Neuronal stem cell (in vitro differentiated cells): ENCODE data around the gene JAK1.

ENCODE experiments used
- DNase-seq: peaks from one replicate; pipeline ENCODE4 v3.0.0-alpha.2; 2013; ENCODE audit warnings: low spot score
- H2AFZ ChIP-seq: one replicate; pipeline ENCODE4 v1.6.1; 2013; ENCODE audit warnings: mild to moderate bottlenecking, low read length, inconsistent platforms
- H2AK5ac ChIP-seq: 2 replicates; pipeline ENCODE4 v1.6.1; 2013; ENCODE audit warnings: low read depth, mild to moderate bottlenecking, inconsistent platforms, low read length, moderate library complexity, mixed read lengths
- H2BK120ac ChIP-seq: 2 replicates; pipeline ENCODE4 v1.6.1; 2013; ENCODE audit warnings: low read depth, mild to moderate bottlenecking, inconsistent platforms, low read length, moderate library complexity, mixed read lengths
- H2BK12ac ChIP-seq: one replicate; pipeline ENCODE4 v1.6.1; 2013; ENCODE audit warnings: low read length, inconsistent platforms
- H2BK15ac ChIP-seq: 2 replicates; pipeline ENCODE4 v1.6.1; 2013; ENCODE audit warnings: mild to moderate bottlenecking, low read length, inconsistent platforms, mixed read lengths
- H2BK5ac ChIP-seq: one replicate; pipeline ENCODE4 v1.6.1; 2013; ENCODE audit warnings: inconsistent platforms, mild to moderate bottlenecking, low read length, moderate library complexity
- H3K14ac ChIP-seq: one replicate; pipeline ENCODE4 v1.6.1; 2013; ENCODE audit warnings: low read length, inconsistent platforms
- H3K18ac ChIP-seq: 2 replicates; pipeline ENCODE4 v1.6.1; 2013; ENCODE audit warnings: low read length, inconsistent platforms
- H3K23ac ChIP-seq: 2 replicates; pipeline ENCODE4 v1.6.1; 2013; ENCODE audit warnings: low read depth, mild to moderate bottlenecking, mixed read lengths, low read length, inconsistent platforms; ENCODE audit not compliant: poor library complexity
- H3K27ac ChIP-seq: replicated peaks from 3 replicates; pipeline ENCODE4 v1.5.1; 2013; ENCODE audit warnings: low read length, inconsistent platforms
- H3K27me3 ChIP-seq, 3 experiments: 2 replicates each; pipeline ENCODE4 v1.6.1; 2013; ENCODE audit warnings: low read length in 3 of 3, mild to moderate bottlenecking in 2 of 3, inconsistent platforms in 1 of 3, low read depth in 1 of 3, mixed read lengths in 1 of 3, moderate library complexity in 1 of 3; ENCODE audit not compliant: control insufficient read depth in 3 of 3, insufficient read depth in 3 of 3
- H3K36me3 ChIP-seq, 2 donors: replicated peaks in 1 of 2; 2 replicates each; pipeline ENCODE4 v1.6.1; 2013; ENCODE audit warnings: low read length in 2 of 2; ENCODE audit not compliant: control insufficient read depth in 2 of 2, insufficient read depth in 2 of 2
- H3K4ac ChIP-seq: 2 replicates; pipeline ENCODE4 v1.6.1; 2013; ENCODE audit warnings: inconsistent platforms, mild to moderate bottlenecking, low read length, moderate library complexity
- H3K4me1 ChIP-seq, 2 donors: 1 replicate in 1 of 2; 2 replicates in 1 of 2; pipeline ENCODE4 v1.6.1; 2013; ENCODE audit warnings: low read length in 2 of 2, low read depth in 1 of 2; ENCODE audit not compliant: control insufficient read depth in 2 of 2, insufficient read depth in 1 of 2
- H3K4me2 ChIP-seq: one replicate; pipeline ENCODE4 v1.6.1; 2013; ENCODE audit warnings: mild to moderate bottlenecking, low read length, inconsistent platforms; ENCODE audit not compliant: insufficient read depth, poor library complexity, severe bottlenecking
- H3K4me3 ChIP-seq, 2 donors: 2 replicates each; pipeline ENCODE4 v1.5.1; 2013; ENCODE audit warnings: low read length in 2 of 2, mild to moderate bottlenecking in 2 of 2, inconsistent platforms in 1 of 2, moderate library complexity in 1 of 2
- H3K79me1 ChIP-seq: one replicate; pipeline ENCODE4 v1.6.1; 2013; ENCODE audit warnings: low read depth, mild to moderate bottlenecking, inconsistent platforms, low read length, moderate library complexity
- H3K9ac ChIP-seq: one replicate; pipeline ENCODE4 v1.6.1; 2013; ENCODE audit warnings: mild to moderate bottlenecking, low read depth, low read length, inconsistent platforms; ENCODE audit not compliant: poor library complexity
- H3K9me3 ChIP-seq, 2 donors: replicated peaks in 1 of 2; 2 replicates each; pipeline versions ENCODE3 to v1.6.1; 2013; ENCODE audit warnings: low read length in 2 of 2, mild to moderate bottlenecking in 2 of 2, inconsistent platforms in 1 of 2, low read depth in 1 of 2, mixed read lengths in 1 of 2, moderate library complexity in 1 of 2; ENCODE audit not compliant: control insufficient read depth in 2 of 2, insufficient read depth in 1 of 2
- H4K8ac ChIP-seq: one replicate; pipeline ENCODE4 v1.6.1; 2013; ENCODE audit warnings: low read depth, mild to moderate bottlenecking, inconsistent platforms, low read length, moderate library complexity
- H4K91ac ChIP-seq: one replicate; pipeline ENCODE4 v1.6.1; 2013; ENCODE audit warnings: low read length, low read depth, mild to moderate bottlenecking, inconsistent platforms; ENCODE audit not compliant: poor library complexity
- WGBS, 2 donors: extraction: QIAGEN DNeasy Blood & Tissue Kit; methylation state at CpG; one replicate each; pipeline ENCODE4 v1.1.7; 2013; ENCODE audit warnings: missing lambda C conversion rate in 2 of 2, mixed read lengths in 1 of 2; ENCODE audit not compliant: insufficient read length in 2 of 2, insufficient replicate concordance in 1 of 2; ENCODE audit errors: extremely low coverage in 2 of 2; 5-methylcytosine and 5-hydroxymethylcytosine counted together

The JAK1 gene

GRCh38 chr1:64810001-64810400, 156.3 kb downstream of the JAK1 start:
- no peak overlapping the region for H2BK15ac ChIP-seq
- no peak overlapping the region for H3K14ac ChIP-seq
- no peaks in the 10 kb centered on the region for H3K79me1 ChIP-seq
- H3K23ac ChIP-seq, result no peak overlapping the region
- no peaks in the 10 kb centered on the region for H3K27me3 ChIP-seq
- no peak overlapping the region for H2BK5ac ChIP-seq
- H3K9me3 ChIP-seq, result no peaks in the 10 kb centered on the region
- H3K4ac ChIP-seq, result no peak overlapping the region
- no peaks in the 10 kb centered on the region for H3K4me1 ChIP-seq
- H2BK12ac ChIP-seq, result no peak overlapping the region
- H3K4me3 ChIP-seq, result no peak overlapping the region
- no peak for DNase-seq
- no peak overlapping the region for H2BK120ac ChIP-seq
- WGBS, 2 donors, result no CpG with 5 or more reads among the region's 1 CpG
- no peak overlapping the region for H4K91ac ChIP-seq
- H3K27ac ChIP-seq, result no peak overlapping the region
- no peak overlapping the region for H3K9ac ChIP-seq
- H3K4me2 ChIP-seq, result no peak overlapping the region
- H2AFZ ChIP-seq, result no peak overlapping the region
- peaks cover 1 to 47% of the 10 kb centered on the region in 2 donors for H3K36me3 ChIP-seq
- H2AK5ac ChIP-seq, result no peak overlapping the region
- no peak overlapping the region for H4K8ac ChIP-seq
- no peak overlapping the region for H3K18ac ChIP-seq

GRCh38 chr1:64809309-64809708, 157.0 kb downstream of the JAK1 start:
- no peak for DNase-seq
- Histone ChIP-seq H3K79me1 (no peaks in the 10 kb centered on the region), H3K4me2 (no peak overlapping the region), H3K27me3 (no peaks in the 10 kb centered on the region), H3K4ac (no peak overlapping the region), H3K9ac (no peak overlapping the region), H2BK120ac (no peak overlapping the region), H4K8ac (no peak overlapping the region), H2AK5ac (no peak overlapping the region), H3K27ac (no peak overlapping the region), H3K14ac (no peak overlapping the region), H3K23ac (no peak overlapping the region), H2BK15ac (no peak overlapping the region), H3K18ac (no peak overlapping the region), H3K36me3 (peaks cover 1 to 48% of the 10 kb centered on the region in 2 donors), H2AFZ (no peak overlapping the region), H2BK5ac (no peak overlapping the region), H3K4me3 (no peak overlapping the region), H2BK12ac (no peak overlapping the region), H3K9me3 (no peaks in the 10 kb centered on the region), H4K91ac (no peak overlapping the region), H3K4me1 (no peaks in the 10 kb centered on the region)

- Histone ChIP-seq H2BK12ac (no peak overlapping the region), H3K4ac (no peak overlapping the region), H3K23ac (no peak overlapping the region), H4K91ac (no peak overlapping the region), H3K14ac (no peak overlapping the region), H2BK15ac (no peak overlapping the region), H2AFZ (no peak overlapping the region), H2BK5ac (no peak overlapping the region), H3K79me1 (no peaks in the 10 kb centered on the region), H4K8ac (no peak overlapping the region), H2BK120ac (no peak overlapping the region), H3K9ac (no peak overlapping the region), H3K9me3 (no peaks in the 10 kb centered on the region), H3K4me2 (no peak overlapping the region), H3K4me1 (no peaks in the 10 kb centered on the region), H3K27ac (no peak overlapping the region), H2AK5ac (no peak overlapping the region), H3K4me3 (no peak overlapping the region), H3K36me3 (peaks cover 1 to 17% of the 10 kb centered on the region in 2 donors), H3K27me3 (peaks cover 0 to 1% (median 0%) of the 10 kb centered on the region in 3 experiments), H3K18ac (no peak overlapping the region)
- whole genome bisulfite sequencing, 2 donors, result no CpG with 5 or more reads among the region's 6 CpGs
- no peak for DNase-seq
Observed at GRCh38 chr1:64801851-64802523, 164.4 kb downstream of the JAK1 start.

GRCh38 chr1:64798872-64799271, 167.5 kb downstream of the JAK1 start:
- Histone ChIP-seq H2BK15ac (no peak overlapping the region), H4K91ac (no peak overlapping the region), H3K4ac (no peak overlapping the region), H3K27ac (no peak overlapping the region), H4K8ac (no peak overlapping the region), H2BK120ac (no peak overlapping the region), H2AFZ (no peak overlapping the region), H3K27me3 (peaks cover 0 to under 1% (median 0%) of the 10 kb centered on the region in 3 experiments), H2BK12ac (no peak overlapping the region), H3K36me3 (no peaks in the 10 kb centered on the region), H3K14ac (no peak overlapping the region), H3K9me3 (no peaks in the 10 kb centered on the region), H2AK5ac (no peak overlapping the region), H3K4me2 (no peak overlapping the region), H3K9ac (no peak overlapping the region), H2BK5ac (no peak overlapping the region), H3K79me1 (no peaks in the 10 kb centered on the region), H3K18ac (no peak overlapping the region), H3K23ac (no peak overlapping the region), H3K4me3 (no peak overlapping the region), H3K4me1 (no peaks in the 10 kb centered on the region)
- DNase-seq, result no peak
